SK-N-DZ (cell line): ENCODE data around the gene MCAM.

ENCODE experiments used
- DNase-seq: peaks from one replicate; pipeline ENCODE4 v3.0.0-alpha.2; 2015; ENCODE audit warnings: low spot score

The MCAM gene

DNA sequence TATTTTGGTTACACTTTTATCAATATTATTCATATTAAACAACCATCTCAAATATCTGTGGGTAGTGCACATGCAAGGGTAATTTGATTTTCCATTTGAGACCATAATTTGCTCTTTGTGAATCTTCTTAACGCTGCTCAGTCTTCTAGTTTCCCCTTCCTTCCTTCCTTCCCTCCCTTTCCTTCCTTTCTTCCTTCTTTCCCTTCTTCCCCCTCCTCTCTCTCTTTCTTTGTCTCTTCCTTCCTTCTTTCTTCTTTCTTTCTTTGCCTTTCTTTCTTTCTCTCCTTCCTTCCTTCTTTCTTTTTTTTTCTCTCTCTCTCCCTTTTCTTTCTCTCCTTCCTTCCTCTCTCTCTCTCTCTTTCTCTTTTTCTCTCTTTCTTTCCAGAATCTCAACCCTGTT is 13.3 kb upstream of the MCAM start:
- no peak for DNase-seq

DNA sequence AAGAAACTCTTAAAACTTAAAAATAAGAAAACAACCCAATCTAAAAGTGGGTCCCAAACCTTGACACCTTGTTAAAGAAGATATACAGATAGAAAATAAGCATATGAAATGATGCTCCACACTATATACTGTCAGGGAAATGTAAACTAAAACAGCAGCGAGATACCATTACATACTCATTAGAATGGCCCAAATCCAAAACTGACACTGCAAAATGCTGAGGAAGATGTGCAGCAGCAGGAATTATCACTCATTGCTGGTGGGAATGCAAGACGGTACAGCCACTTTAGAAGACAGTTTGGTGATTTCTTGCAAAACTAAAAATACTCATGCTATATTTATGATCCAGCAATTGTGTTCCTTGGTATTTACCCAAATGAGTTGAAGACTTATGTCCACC is 12.4 kb upstream of the MCAM start:
- no peak for DNase-seq

DNA sequence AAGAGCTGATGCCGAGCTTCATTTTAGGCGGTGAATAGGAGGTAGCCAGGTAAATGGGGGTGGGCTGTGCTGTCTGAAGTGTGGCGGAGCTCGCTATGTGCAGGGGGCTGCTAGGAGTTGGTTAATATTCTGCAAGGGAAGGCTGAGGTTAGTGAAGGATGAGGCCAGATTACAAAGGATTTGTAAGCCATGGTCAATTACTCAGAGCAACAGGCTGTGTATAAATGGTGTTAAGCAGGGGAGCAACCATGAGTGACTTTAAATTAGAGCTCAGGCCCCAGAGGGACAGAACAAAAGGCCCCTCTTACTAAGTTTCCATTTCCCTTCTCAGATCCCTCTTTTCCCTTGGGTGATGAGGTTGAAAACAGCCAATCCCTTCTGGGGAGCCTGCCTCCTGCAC is 7.3 kb upstream of the MCAM start:
- DNase-seq = no peak

- DNase-seq = peak; percentile 92
Observed at GRCh38 chr11:119323532-119324033, 6.7 kb upstream of the MCAM start.

DNA sequence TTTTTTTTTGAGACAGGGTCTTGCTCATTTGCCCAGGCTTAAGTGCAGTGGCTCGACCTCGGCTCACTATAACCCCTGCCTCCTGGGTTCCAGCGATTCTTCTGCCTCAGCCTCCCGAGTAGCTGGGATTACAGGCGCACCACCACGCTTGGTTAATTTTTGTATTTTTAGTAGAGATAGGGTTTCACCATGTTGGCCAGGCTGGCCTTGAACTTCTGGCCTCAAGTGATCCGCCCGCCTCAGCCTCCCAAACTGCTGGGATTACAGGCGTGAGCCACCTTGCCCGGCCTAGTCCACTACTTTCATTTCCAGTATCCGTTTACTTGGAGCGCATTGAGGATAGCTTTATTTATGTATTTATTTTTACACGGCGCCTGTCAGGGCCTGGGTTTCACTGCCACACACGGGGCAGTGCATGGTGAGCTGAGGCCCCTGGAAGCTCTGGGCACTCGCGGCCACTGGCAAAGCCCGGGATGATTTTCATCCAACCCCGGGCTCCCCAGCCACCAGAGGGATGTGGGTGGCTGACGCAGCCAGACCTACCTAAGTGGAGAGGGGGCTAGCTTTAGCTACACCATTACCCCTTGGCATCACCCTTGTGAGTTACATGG is 6.1 kb upstream of the MCAM start:
- DNase-seq = no peak

GRCh38 chr11:119322360-119322739 is 5.4 kb upstream of the MCAM start:
- DNase-seq = no peak

DNA sequence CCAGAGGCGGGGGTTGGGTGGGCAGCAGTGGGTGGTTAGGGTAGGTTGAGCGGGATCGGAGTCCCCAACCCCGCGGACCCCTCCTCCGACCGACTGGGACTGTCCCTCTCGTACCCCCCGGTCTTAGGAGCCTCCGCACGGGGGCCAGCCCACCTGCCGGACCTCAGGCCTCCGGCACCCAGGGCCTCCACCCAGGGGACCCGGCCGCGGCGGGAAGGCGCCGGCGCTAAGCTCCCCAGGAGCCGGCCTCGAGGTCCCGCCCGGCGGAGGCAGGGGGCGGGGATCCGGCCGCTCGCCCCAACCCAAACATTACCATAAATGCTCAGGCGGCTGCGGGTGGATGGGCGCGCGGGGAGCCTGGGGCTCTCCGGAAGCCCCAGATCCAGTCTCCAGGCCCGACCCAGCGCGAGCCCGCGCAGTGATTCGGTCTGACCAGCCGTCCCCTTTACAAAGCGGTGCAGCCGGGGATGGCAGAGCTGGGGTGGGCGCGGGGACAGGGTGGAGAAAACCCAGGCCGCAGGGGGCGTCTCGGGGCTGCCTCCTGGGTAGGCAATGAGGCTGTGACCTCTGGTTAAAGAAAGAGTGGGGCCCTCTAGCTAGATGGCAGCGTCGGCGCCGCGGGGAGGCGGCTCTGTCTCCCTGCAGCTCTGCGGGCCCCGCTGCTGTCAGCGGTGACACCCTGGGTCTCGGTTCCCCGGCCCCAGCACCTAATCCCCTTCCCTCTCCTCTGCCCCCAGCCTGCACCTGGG is 4.0 kb upstream of the MCAM start:
- DNase-seq = peak; percentile 47

DNA sequence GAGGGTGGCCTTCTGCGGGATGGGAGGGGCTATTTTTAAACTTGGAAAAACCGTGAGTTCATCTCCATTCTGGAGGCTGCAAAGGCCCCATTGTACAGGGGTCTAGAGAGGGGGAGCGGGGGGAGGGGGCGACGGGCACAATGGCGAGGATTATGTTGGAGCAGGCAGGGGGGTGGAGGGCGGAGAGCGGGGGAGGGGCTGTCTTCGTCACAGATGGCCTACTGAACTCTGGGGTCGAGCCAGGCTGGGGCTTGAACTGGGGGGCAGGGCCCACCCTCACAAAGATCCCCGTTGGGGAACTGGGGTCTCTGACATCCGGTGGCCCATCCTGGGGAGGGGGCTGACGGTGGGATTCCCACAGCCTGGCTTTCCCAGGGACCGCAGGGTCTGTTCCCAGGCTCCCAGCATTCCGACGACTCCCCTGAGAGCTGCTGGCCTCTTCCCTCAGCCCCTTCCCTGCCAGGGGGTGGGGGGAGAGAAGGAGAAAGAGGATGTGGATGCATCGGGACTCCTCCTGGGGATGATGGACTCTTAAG is 3.4 kb upstream of the MCAM start:
- peak; percentile 50 for DNase-seq

DNA sequence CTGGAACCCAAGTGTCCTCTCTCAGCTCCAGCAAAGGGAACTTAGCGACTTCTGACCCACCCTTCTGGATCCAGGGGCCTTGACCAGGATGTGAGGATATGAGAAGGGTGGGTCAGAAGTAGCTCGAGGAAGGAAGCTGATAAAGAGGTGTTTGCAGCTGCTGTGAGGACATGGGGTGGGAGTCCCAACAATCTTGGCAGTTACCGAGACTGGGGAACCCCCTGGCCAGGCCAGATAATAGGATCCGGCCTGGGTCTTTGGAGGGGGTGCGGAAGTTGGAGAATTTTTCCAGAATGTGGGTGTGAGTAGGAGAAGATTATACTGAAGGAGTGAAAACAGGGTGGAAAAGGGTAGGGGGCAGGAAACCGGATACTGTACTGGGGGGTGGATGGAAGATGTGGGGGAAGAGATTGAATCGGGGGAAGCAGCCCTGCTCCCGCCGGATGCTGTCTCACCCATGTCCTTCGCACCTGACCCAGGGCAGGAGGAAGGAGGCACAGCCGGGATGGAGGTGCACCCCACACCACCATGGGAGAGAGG is 2.8 kb upstream of the MCAM start:
- DNase-seq = no peak

GRCh38 chr11:119319136-119319699 is 2.3 kb upstream of the MCAM start:
- no peak for DNase-seq

GRCh38 chr11:119318240-119319135 is 1.6 kb upstream of the MCAM start:
- peak; percentile 73 for DNase-seq

- no peak for DNase-seq
Observed at GRCh38 chr11:119317592-119318239, 786 bp upstream of the MCAM start.

GRCh38 chr11:119316016-119316728 is 758 bp downstream of the MCAM start:
- no peak for DNase-seq

- DNase-seq = no peak
Observed at GRCh38 chr11:119315131-119316015, 1.6 kb downstream of the MCAM start.

GRCh38 chr11:119314726-119315125 is 2.2 kb downstream of the MCAM start:
- DNase-seq = no peak

DNA sequence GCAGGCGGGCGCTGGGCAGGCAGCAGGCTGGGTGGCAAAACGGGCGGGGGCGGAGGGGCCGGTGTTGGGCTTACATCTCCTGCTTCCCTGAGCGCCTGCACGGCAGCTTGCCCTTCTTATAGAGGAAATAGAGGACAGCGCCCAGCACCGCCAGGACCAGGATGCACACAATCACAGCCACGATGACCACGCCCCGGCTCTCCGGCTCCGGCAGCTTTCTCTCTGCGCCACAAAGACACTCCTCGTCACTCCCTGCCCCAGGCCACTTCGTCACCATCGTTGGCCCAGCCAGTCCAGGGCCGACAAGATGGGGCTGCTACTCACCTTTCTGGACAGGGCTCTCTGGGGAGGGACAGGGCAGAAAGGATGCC is 6.3 kb downstream of the MCAM start:
- no peak for DNase-seq

DNA sequence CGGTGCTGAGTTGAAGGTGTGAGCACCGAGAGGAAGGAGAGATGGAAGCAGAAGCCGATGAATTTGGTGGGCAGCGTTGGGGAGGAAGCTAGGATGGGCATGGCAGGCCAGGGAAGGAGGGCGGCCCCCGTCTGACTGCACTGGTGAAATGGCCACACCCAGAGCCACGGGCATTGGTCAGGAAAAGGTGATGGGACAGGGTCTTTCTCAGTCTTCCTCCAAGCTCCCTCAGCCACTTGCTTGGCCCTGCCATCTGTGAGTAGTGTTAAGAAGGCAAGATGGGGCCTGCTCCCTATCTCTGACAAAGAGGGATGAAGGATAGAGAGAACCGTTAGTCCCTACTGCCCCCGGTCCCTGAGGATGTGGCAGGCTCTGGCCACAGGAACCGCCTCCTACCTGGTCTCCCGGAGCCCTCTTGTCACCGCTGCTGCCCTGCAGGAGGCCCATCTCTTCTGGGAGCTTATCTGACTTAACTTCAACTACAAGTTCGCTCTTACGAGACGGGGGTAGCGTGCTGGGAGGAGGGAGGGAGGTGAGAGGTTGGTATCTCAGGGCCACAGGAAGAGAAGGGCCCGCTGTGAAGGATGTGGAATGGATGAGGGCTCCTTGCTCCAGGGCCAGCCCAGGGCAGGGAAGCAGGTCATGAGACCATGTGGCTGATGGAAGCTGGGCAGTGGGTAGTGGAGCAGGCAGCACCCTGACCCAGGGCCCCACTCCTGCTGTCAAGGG is 6.8 kb downstream of the MCAM start:
- DNase-seq = no peak

GRCh38 chr11:119309411-119309810 is 7.5 kb downstream of the MCAM start:
- DNase-seq = no peak

- no peak for DNase-seq
Observed at GRCh38 chr11:119307974-119308373, 9.0 kb downstream of the MCAM start.
